GM18951 (cell line): ENCODE results near the gene PCLAF.
"Not testable (repeated sequence)": the region's sequence is repeated elsewhere in the genome, so short reads cannot be mapped to it uniquely, and the experiment has no call there.

Source experiments
- POLR2A ChIP-seq: IDR thresholded peaks from 4 replicates; pipeline ENCODE4 v1.6.1; 2011; ENCODE audit warnings: mild to moderate bottlenecking; ENCODE audit not compliant: insufficient read length, insufficient read depth; ENCODE audit errors: extremely low read depth
- in situ Hi-C: fragments of 300-500 bp; cut with MboI; formaldehyde crosslinking; loops from one replicate; pipeline ENCODE4 v1.12.0; 2022; ENCODE audit warnings: low sequenced_read_pairs, mixed read lengths, inconsistent platforms; ENCODE audit not compliant: unreplicated experiment

The PCLAF gene

GRCh38 chr15:64387562-64388168, 6.4 kb upstream of the PCLAF start, which contains the start of gene TRIP4:
TSS of gene TRIP4 (plus strand) at chr15:64387836. CDS start at chr15:64387864, 28 bp downstream.
- TF ChIP-seq POLR2A = peak; percentile 88
- in situ Hi-C loops = no loop called here

GRCh38 chr15:64386291-64386690, 5.0 kb upstream of the PCLAF start:
- TF ChIP-seq POLR2A = no peak
- in situ Hi-C loops = no loop called here

- no peak for TF ChIP-seq POLR2A
- in situ Hi-C loops = no loop called here
Measured at GRCh38 chr15:64383760-64384159, 2.5 kb upstream of the PCLAF start.

GRCh38 chr15:64380130-64380870, 941 bp downstream of the PCLAF start:
- in situ Hi-C loops = not testable (repeated sequence)

GRCh38 chr15:64379216-64379960, 1.9 kb downstream of the PCLAF start:
- no peak for TF ChIP-seq POLR2A
- in situ Hi-C loops = no loop called here

- no peak for TF ChIP-seq POLR2A
- in situ Hi-C loops = no loop called here
Measured at GRCh38 chr15:64373360-64373759, 7.9 kb downstream of the PCLAF start.

- in situ Hi-C loops = not testable (repeated sequence)
Measured at GRCh38 chr15:64371383-64371782, 9.9 kb downstream of the PCLAF start.

- in situ Hi-C loops = no loop called here
- no peak for TF ChIP-seq POLR2A
Measured at GRCh38 chr15:64369078-64369607, 12.1 kb downstream of the PCLAF start.

- in situ Hi-C loops = no loop called here
- no peak for TF ChIP-seq POLR2A
Measured at GRCh38 chr15:64361259-64361658, 20.0 kb downstream of the PCLAF start.

- TF ChIP-seq POLR2A = no peak
- in situ Hi-C loops = no loop called here
Measured at GRCh38 chr15:64356710-64357040, 24.6 kb downstream of the PCLAF start.

- peak; percentile 53 for TF ChIP-seq POLR2A
- in situ Hi-C loops = no loop called here
Measured at GRCh38 chr15:64355944-64356709, 25.1 kb downstream of the PCLAF start, which contains the start of gene CSNK1G1. TSS of gene CSNK1G1 (minus strand) at chr15:64356173. CDS start at chr15:64300499, 55,674 bp downstream.

- in situ Hi-C loops = no loop called here
- TF ChIP-seq POLR2A = no peak
Measured at GRCh38 chr15:64355348-64355943, 25.8 kb downstream of the PCLAF start.
